WERI-Rb-1 (cell line): ENCODE results near the gene SRGAP2B.
"Not testable (repeated sequence)": the region's sequence is repeated elsewhere in the genome, so short reads cannot be mapped to it uniquely, and the experiment has no call there.

Experiments used
- DNase-seq: peaks from one replicate; pipeline ENCODE4 v3.0.0-alpha.2; 2020
- H3K27ac ChIP-seq: fragments of 250-450 bp; sonication (Bioruptor Pico); 2 replicates; pipeline ENCODE4 v1.5.1; 2020; ENCODE audit warnings: mild to moderate bottlenecking, moderate library complexity
- H3K27me3 ChIP-seq: fragments of 250-450 bp; sonication (Bioruptor Pico); 2 replicates; pipeline ENCODE4 v1.5.1; 2021; ENCODE audit warnings: mild to moderate bottlenecking, low read depth, moderate library complexity; ENCODE audit not compliant: insufficient read depth, severe bottlenecking
- H3K36me3 ChIP-seq: fragments of 250-450 bp; sonication (Bioruptor Pico); 2 replicates; pipeline ENCODE4 v1.5.1; 2020; ENCODE audit warnings: mild to moderate bottlenecking, moderate library complexity
- H3K4me3 ChIP-seq: 2 replicates; pipeline ENCODE4 v1.5.1; 2011; ENCODE audit warnings: low read depth, mild to moderate bottlenecking, control low read depth, low read length
- H3K9me3 ChIP-seq: fragments of 250-450 bp; sonication (Bioruptor Pico); 2 replicates; pipeline ENCODE4 v1.5.1; 2021; ENCODE audit warnings: mild to moderate bottlenecking, moderate library complexity; ENCODE audit not compliant: severe bottlenecking

The SRGAP2B gene

DNA sequence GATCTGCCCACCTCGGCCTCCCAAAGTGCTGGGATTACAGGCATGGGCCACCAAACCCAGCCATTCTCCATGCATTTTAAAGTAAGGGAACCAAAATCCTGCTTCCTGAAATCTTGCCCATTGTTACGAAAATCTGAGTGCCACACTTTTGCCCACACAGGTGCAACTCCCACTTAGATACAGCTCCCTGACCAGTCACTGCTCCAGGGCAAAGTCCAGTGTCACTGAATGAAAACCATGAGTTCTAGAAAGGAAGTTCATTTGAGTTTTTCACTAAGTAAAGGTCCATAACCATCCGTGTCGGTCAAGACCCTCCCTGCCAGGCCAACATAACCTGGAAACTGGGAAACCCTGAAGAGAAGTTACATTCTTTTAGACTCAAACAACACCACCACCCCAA lies 67.9 kb downstream of the SRGAP2B start:
- H3K36me3 ChIP-seq, DNase-seq, H3K27ac ChIP-seq, H3K4me3 ChIP-seq, H3K9me3 ChIP-seq, H3K27me3 ChIP-seq: not testable (repeated sequence)

DNA sequence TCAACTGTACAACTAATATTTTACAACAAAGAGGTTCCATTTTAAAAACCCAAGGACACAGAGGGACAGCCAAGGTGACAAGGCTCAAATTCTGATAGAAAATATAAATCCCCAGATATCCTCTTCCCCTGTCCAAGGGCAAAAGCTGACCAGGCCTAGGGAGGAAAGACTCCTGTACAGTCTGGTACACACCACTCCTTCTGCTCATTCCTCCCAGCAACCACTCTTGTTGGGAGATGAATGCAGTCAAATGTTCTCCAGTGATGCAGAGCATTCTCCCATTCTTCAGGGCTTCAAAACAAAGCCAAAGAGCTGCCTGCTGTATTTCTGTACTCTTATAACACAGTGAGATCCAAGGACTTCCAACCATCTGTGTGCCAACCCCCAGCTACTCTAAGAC lies 69.8 kb downstream of the SRGAP2B start:
- not testable (repeated sequence) for H3K36me3 ChIP-seq, H3K27me3 ChIP-seq, H3K27ac ChIP-seq, H3K4me3 ChIP-seq, H3K9me3 ChIP-seq, DNase-seq

DNA sequence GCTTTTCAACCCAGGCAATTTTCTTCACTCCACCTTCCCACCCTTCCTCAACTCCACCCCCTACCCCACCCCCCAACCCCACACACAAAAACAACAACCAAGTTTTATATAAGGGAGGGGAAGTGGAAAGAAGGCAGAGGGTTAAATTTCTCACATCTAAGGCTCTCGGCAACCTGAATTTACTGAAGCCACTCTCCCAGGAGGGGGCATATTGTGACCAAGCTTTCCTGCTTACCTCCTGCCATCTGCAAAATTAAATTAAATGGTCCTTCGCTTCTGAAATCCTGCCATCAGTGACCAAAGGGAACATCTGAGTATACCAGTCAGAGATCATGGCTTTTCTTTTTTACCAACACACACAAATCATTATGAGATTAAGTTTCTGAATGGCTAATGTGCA lies 72.9 kb downstream of the SRGAP2B start:
- not testable (repeated sequence) for H3K27ac ChIP-seq, H3K27me3 ChIP-seq, DNase-seq, H3K4me3 ChIP-seq, H3K36me3 ChIP-seq, H3K9me3 ChIP-seq

DNA sequence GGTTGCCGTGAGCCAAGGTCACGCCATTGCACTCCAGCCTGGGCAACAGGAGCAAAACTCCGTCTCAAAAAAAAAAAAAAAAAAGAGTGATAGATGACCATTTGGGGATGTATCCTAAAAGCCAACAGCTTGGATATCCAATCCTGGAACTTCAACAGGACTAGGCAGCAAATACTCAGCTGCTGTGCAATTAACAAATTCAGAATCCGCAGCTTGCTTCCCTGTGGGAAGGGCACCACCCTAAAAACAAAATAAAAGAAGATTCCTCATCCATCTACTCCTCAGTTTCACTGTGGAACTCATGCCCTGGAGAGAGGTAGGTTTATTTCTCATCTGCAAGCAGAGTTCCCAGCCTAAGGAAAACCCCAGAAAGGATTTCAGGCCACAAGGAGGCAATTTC lies 73.4 kb downstream of the SRGAP2B start:
- H3K36me3 ChIP-seq, H3K4me3 ChIP-seq, H3K27me3 ChIP-seq, H3K9me3 ChIP-seq, H3K27ac ChIP-seq, DNase-seq: not testable (repeated sequence)

DNA sequence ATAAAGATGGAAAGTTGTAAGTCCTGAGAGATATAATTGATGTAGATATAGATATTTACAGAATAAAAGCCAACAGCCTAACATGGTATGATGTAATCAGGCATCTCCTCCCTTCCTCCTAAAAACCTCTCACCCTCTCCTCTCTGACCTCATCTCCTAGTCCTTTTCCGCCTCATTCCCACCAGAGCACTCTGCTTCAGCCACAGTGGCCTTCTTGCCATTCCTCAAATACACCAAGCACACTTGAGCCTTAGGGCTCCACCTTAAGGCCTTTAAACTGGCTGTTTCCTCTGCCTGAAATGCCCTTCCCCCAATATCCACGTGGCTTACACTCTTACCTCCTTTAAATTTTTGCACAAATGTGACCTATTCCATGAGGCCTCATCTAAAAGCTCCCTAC lies 75.4 kb downstream of the SRGAP2B start:
- H3K27ac ChIP-seq, H3K9me3 ChIP-seq, H3K36me3 ChIP-seq, H3K27me3 ChIP-seq, DNase-seq, H3K4me3 ChIP-seq: not testable (repeated sequence)

DNA sequence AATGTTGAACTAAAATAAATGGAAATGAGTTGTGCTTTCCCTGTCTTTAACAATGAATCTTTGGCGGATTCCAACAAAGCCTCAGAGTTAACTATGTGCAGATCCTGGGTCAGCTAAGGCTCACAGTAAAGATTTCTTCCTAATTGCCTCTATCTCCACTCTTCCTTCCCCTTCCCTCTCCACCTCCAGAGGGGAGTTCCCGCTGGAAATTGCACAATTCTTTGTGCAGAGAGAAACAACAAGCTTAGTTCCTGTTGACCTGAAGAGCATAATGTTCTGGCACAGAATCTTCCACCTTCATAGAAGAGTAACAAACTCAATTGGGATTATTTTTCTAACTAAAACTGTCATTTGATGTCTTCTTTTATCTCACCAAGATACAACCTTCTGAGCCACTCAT lies 77.4 kb downstream of the SRGAP2B start:
- H3K9me3 ChIP-seq, DNase-seq, H3K27me3 ChIP-seq, H3K36me3 ChIP-seq, H3K4me3 ChIP-seq, H3K27ac ChIP-seq: not testable (repeated sequence)

DNA sequence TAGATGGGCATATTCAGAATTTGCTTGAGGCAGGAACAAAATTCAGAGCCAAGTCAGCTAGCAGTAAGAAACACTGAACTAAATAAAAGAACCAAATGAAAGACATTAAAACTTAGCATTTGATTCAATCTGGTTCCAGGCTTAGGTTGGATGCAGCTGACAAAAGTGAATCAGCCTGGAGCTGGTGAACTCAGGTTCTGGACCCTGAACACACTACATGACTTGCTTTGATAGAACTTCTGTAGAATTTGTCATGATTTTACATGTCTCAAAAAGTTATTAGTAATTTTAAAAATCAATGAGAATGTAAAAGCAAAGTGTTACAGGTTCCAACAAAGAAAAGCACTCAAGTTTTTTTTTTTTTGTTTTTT lies 78.7 kb downstream of the SRGAP2B start:
- H3K9me3 ChIP-seq, H3K36me3 ChIP-seq, DNase-seq, H3K27ac ChIP-seq, H3K27me3 ChIP-seq, H3K4me3 ChIP-seq: not testable (repeated sequence)

DNA sequence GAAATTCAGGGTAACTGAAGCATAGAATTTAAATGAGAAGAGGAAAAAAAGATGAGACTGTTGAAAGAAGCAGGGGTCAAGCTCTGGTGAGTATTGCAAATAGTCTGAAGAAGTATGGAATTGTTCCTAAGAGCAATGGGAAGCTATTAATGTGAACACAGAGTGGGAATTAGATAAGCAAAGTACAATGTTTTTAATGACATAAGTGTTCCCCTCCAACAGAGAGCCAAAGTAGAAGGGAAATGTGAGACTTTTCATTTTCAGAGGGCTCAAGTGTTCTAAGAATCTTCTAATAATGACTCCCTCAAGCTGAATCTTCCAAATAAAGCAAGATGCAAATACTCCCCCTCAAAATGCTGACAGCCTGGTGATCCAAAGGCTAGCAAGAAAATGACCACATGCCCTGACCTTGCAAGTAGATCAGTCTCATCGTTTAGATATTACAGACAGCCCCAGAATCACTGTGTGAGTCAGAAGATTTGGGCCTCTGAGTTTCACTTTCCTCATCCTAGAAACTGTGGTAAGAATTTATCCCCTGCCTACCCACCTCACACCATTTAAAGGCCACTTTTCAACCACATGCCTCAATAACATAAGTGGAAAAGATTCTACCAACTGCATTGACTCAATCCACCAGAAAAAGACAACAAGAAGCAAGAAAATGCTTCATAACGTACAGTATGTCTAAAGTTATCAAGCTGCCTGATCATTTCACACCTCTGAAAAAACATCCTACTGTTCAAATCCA lies 79.2 kb downstream of the SRGAP2B start:
- DNase-seq, H3K36me3 ChIP-seq, H3K27ac ChIP-seq, H3K9me3 ChIP-seq, H3K4me3 ChIP-seq, H3K27me3 ChIP-seq: not testable (repeated sequence)

DNA sequence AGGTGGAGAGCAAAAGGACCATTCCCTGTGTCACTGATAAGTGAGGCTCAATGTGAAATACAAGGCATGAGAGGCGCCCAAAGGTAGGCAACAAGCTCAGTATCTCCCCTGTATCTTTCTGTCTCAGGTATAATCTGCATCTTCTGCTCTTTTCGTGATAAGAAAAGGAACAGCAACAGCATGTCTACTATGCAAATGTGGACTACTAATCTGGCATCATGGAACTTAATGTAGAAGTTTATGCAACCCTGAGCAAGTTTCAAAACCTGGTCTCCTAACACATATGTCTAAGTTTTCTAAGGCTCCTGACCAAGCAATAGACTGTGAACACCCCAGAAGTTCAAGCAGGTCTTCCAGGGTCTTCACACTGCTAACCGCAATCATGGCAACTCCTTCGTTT lies 81.8 kb downstream of the SRGAP2B start:
- not testable (repeated sequence) for DNase-seq, H3K9me3 ChIP-seq, H3K4me3 ChIP-seq, H3K27me3 ChIP-seq, H3K27ac ChIP-seq, H3K36me3 ChIP-seq

DNA sequence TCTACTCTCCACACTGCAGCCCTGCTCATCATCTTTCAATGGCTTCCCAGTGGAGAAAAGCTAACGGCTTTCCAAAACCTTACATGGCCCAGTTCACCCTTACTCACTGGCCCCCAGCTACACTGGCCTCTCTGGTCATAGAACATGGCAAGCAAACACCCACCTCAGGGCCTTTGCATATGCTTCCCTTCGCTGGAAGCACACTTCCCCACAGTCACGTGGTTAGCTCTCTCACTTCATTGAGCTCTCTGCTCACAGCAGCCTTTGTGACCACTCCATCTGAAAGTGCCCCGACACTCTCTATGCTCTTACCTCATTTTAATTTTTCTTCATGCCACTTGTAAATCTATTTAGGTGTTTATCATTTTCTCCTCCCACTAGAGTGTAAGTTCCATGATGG lies 83.3 kb downstream of the SRGAP2B start:
- not testable (repeated sequence) for H3K9me3 ChIP-seq, H3K36me3 ChIP-seq, DNase-seq, H3K4me3 ChIP-seq, H3K27ac ChIP-seq, H3K27me3 ChIP-seq

DNA sequence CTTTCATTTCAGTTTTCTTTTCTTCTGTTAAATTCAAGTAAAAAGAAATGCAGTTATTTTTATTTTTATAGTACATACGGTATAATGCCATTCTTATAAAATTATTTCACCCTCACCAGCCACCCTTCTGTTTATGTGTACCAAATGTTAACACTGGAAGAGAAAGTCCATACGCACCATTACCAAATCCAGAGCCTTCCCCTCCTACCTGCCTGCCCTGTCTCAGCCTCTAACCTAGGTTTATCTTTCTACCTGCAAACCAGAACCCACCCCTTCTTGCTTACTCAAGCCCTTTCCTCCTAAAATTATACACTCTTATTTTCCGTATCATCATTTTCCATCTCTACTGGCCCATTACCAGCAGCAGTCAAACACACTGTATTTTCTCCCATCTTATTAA lies 84.5 kb downstream of the SRGAP2B start:
- not testable (repeated sequence) for H3K4me3 ChIP-seq, H3K27ac ChIP-seq, H3K36me3 ChIP-seq, H3K27me3 ChIP-seq, DNase-seq, H3K9me3 ChIP-seq

DNA sequence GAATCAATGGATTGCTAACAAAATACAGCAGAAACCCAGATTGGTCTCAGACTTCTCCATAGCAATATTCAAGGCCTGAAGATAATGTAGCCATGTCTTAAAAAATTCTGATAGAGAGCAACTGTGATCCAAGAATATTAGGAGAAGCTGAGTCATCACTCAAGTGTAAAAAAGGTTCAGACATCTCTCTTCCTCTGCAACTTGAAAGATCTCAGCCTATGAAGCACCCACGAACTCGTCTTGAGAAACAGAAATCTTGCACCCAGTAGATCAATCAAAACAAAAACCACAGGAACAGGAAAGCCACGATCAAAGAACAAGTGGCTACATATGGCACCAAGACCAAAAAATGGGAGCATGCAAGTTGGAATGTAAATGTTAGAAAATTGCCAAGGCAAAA lies 85.2 kb downstream of the SRGAP2B start:
- not testable (repeated sequence) for H3K27me3 ChIP-seq, H3K27ac ChIP-seq, DNase-seq, H3K36me3 ChIP-seq, H3K9me3 ChIP-seq, H3K4me3 ChIP-seq

DNA sequence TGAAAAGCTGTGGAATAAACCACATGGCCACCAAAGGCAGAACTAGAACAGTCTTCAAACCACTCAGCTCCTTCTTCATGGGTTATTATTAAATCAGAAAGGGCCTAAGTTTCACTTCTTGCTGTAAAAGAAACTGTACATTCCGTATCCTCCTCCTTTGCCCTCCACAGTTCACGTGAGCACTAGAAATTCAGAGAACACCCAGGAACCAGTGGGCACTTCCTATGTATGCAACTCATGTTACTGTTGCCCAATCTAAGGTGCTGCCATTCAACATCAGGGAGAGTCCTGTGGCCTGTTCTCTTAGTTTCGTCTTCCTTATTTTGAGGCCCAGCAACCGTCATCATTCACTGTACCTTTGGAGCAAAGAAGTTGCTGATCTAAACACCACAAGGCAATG lies 86.7 kb downstream of the SRGAP2B start:
- H3K4me3 ChIP-seq, H3K27ac ChIP-seq, H3K9me3 ChIP-seq, DNase-seq, H3K36me3 ChIP-seq, H3K27me3 ChIP-seq: not testable (repeated sequence)

DNA sequence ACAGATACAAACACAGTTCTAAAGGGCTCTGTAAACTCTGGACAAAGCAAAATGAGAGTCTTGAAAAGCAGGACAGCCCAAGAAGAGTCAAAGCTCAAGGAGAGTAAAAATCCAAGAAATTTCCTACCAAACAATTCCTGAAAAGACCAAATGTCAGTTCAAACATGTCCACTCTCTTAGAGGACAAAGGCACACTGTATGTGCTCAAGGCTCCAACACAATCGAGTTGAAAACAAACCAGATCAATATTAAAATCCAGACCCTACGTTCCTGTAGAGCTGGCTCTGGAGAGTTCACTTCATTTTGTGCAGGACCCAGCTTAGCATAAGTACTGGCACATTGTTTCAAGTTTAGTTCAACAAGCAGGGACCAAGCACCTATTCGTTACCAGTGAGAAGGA lies 90.0 kb downstream of the SRGAP2B start:
- not testable (repeated sequence) for H3K4me3 ChIP-seq, H3K27me3 ChIP-seq, DNase-seq, H3K27ac ChIP-seq, H3K36me3 ChIP-seq, H3K9me3 ChIP-seq

DNA sequence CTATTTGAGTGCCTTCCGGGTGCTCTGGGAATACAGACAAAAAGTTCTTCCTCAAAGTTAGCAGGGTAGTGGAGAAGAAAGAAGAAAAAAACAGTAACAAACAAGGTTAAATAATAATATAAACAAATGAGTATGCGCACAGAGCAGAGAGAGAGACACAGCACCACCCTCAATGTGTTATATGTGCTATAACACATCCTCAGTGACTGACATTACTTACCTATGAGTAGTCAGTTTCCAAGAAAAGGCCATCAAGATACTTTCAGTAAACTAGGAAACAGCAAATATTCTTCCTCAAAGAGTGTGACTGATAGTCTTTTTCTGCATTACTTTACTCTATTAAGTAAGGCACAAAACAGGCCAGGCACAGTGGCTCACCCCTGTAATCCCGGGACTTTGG lies 93.7 kb downstream of the SRGAP2B start:
- not testable (repeated sequence) for H3K27me3 ChIP-seq, H3K9me3 ChIP-seq, DNase-seq, H3K36me3 ChIP-seq, H3K4me3 ChIP-seq, H3K27ac ChIP-seq
